ENCODE results near the gene MIS18BP1. TPM values are rescaled to one million over a fixed set of nuclear protein-coding genes. Genes with fewer than 3 reads are reported as not detected.

The MIS18BP1 gene
- polyA plus RNA-seq, 2 donors: 5.2 to 7.5 TPM

GRCh38 chr14:45181329-45181728, 71.7 kb downstream of the MIS18BP1 start:
- Histone ChIP-seq H3K4me3 (ENCODE audit: low read depth in 1 of 2, low read length in 2 of 2) (no peak overlapping the region), H3K4me1 (ENCODE audit: control insufficient read depth in 2 of 2, insufficient read depth in 2 of 2, low read length in 1 of 2) (no peaks in the 10 kb centered on the region), H3K36me3 (ENCODE audit: control insufficient read depth in 2 of 2, insufficient read depth in 2 of 2, low read length in 1 of 2) (no peaks in the 10 kb centered on the region), H3K9me3 (ENCODE audit: control insufficient read depth in 2 of 2, insufficient read depth in 1 of 2, low read depth in 1 of 2, low read length in 1 of 2) (no peaks in the 10 kb centered on the region), H3K27ac (ENCODE audit: low read depth in 2 of 2, low read length in 1 of 2) (no peak overlapping the region), H3K27me3 (ENCODE audit: control insufficient read depth in 1 of 2, insufficient read depth in 2 of 2, low read length in 2 of 2) (no peaks in the 10 kb centered on the region)
- 90 to 95% methylated on average over 5 of the region's 5 CpGs for WGBS, 2 donors

GRCh38 chr14:45177076-45177475, 75.9 kb downstream of the MIS18BP1 start:
- H3K27me3 ChIP-seq (ENCODE audit: control insufficient read depth in 1 of 2, insufficient read depth in 2 of 2, low read length in 2 of 2): no peaks in the 10 kb centered on the region
- H3K9me3 ChIP-seq (ENCODE audit: control insufficient read depth in 2 of 2, insufficient read depth in 1 of 2, low read depth in 1 of 2, low read length in 1 of 2): no peaks in the 10 kb centered on the region
- H3K27ac ChIP-seq (ENCODE audit: low read depth in 2 of 2, low read length in 1 of 2): no peak overlapping the region
- WGBS, 2 donors: 79 to 81% methylated on average over 5 of the region's 5 CpGs
- H3K36me3 ChIP-seq (ENCODE audit: control insufficient read depth in 2 of 2, insufficient read depth in 2 of 2, low read length in 1 of 2): no peaks in the 10 kb centered on the region
- no peaks in the 10 kb centered on the region for H3K4me1 ChIP-seq (ENCODE audit: control insufficient read depth in 2 of 2, insufficient read depth in 2 of 2, low read length in 1 of 2)
- H3K4me3 ChIP-seq (ENCODE audit: low read depth in 1 of 2, low read length in 2 of 2): no peak overlapping the region

DNA sequence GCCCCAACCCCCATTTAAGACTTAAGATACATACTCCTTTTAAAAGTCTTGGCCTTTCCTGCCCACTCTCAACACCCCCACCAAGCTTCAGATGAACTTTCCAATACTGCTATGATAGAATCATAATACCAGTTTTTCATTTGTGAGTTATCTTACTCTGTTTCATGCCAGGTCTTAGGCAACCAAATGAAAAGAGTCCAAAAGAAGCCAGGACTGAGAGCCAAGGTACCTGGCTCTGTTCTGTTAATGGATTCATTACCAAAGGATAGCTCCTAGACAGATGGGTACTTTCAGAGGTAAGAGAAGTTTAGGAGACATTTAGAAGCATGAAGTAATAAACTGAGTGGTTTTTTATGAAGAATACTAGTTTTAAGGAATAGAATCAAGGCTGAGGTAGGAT, 83.1 kb downstream of the MIS18BP1 start:
- Histone ChIP-seq H3K27me3 (ENCODE audit: control insufficient read depth in 1 of 2, insufficient read depth in 2 of 2, low read length in 2 of 2) (no peaks in the 10 kb centered on the region), H3K4me1 (ENCODE audit: control insufficient read depth in 2 of 2, insufficient read depth in 2 of 2, low read length in 1 of 2) (no peaks in the 10 kb centered on the region), H3K4me3 (ENCODE audit: low read depth in 1 of 2, low read length in 2 of 2) (no peak overlapping the region), H3K36me3 (ENCODE audit: control insufficient read depth in 2 of 2, insufficient read depth in 2 of 2, low read length in 1 of 2) (no peaks in the 10 kb centered on the region), H3K27ac (ENCODE audit: low read depth in 2 of 2, low read length in 1 of 2) (no peak overlapping the region), H3K9me3 (ENCODE audit: control insufficient read depth in 2 of 2, insufficient read depth in 1 of 2, low read depth in 1 of 2, low read length in 1 of 2) (no peaks in the 10 kb centered on the region)

DNA sequence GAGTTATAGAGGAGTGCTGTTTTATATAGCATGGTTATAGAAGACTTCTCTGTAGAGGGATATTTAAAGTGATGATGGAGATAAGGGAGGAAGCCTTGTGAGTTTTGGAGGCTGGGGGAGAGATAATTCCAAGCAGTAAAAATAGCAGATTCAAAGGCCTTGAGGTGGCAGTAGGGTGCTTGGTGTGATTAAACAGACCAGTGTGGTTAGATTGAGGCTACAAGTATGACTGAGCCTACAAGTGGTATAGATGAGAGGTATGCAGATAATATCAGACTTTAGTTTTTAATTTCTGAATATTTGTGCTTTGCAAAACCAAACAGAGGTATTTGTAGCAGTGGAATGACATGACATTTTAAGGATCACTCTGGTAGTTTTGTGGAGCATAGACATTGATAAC, 96.9 kb downstream of the MIS18BP1 start:
- Histone ChIP-seq H3K36me3 (ENCODE audit: control insufficient read depth in 2 of 2, insufficient read depth in 2 of 2, low read length in 1 of 2) (no peaks in the 10 kb centered on the region), H3K4me3 (ENCODE audit: low read depth in 1 of 2, low read length in 2 of 2) (no peak overlapping the region), H3K27ac (ENCODE audit: low read depth in 2 of 2, low read length in 1 of 2) (no peak overlapping the region), H3K27me3 (ENCODE audit: control insufficient read depth in 1 of 2, insufficient read depth in 2 of 2, low read length in 2 of 2) (no peaks in the 10 kb centered on the region), H3K4me1 (ENCODE audit: control insufficient read depth in 2 of 2, insufficient read depth in 2 of 2, low read length in 1 of 2) (no peaks in the 10 kb centered on the region), H3K9me3 (ENCODE audit: control insufficient read depth in 2 of 2, insufficient read depth in 1 of 2, low read depth in 1 of 2, low read length in 1 of 2) (no peaks in the 10 kb centered on the region)

Other genes starting within 250 kb of the MIS18BP1 start
- 10 to 100 TPM; 11.8 to 32.4 TPM for gene PRPF39, start 169.1 kb downstream of the MIS18BP1 start, polyA plus RNA-seq
- 10 to 100 TPM; 68.2 to 87.1 TPM for gene FKBP3, start 118.7 kb downstream of the MIS18BP1 start, polyA plus RNA-seq
- gene FANCM, start 117.3 kb downstream of the MIS18BP1 start, polyA plus RNA-seq: 1 to 10 TPM; 1.7 to 5.5 TPM